Thoracic aorta (tissue), 2 donors: ENCODE data around the gene DEFB118. TPM values are rescaled to one million over a fixed set of nuclear protein-coding genes. Genes with fewer than 3 reads are reported as not detected.

ENCODE experiments used
- ATAC-seq: fragments of 150-250 bp; one replicate; pipeline ENCODE4 v1.8.0; 2017; ENCODE audit warnings: low read depth; ENCODE audit not compliant: insufficient number of reproducible peaks, low FRiP score
- DNase-seq: peaks from one replicate; pipeline ENCODE4 v3.0.0-alpha.2; 2020; ENCODE audit warnings: low spot score
- H3K27ac ChIP-seq, 2 donors: fragments of 200-600 bp; sonication (generic); 1 replicate in 1 of 2; 2 replicates in 1 of 2; pipeline ENCODE4 v1.5.1; 2016; ENCODE audit warnings: mild to moderate bottlenecking in 2 of 2, moderate library complexity in 2 of 2
- H3K27me3 ChIP-seq: fragments of 200-600 bp; sonication (generic); replicated peaks from 2 replicates; pipeline ENCODE4 v1.6.0; 2016; ENCODE audit warnings: mild to moderate bottlenecking; ENCODE audit not compliant: insufficient read depth
- H3K36me3 ChIP-seq: fragments of 200-600 bp; sonication (generic); one replicate; pipeline ENCODE4 v1.5.1; 2016
- H3K4me1 ChIP-seq, 2 donors: fragments of 200-600 bp; sonication (generic); 1 replicate in 1 of 2; 2 replicates in 1 of 2; pipeline versions ENCODE4 v1.5.1 to v1.6.0; 2016; ENCODE audit warnings: low read depth in 2 of 2, mild to moderate bottlenecking in 1 of 2; ENCODE audit not compliant: control insufficient read depth in 1 of 2
- H3K4me3 ChIP-seq: fragments of 200-600 bp; sonication (generic); 2 replicates; pipeline ENCODE4 v1.5.1; 2016; ENCODE audit warnings: mild to moderate bottlenecking
- H3K9me3 ChIP-seq: fragments of 200-600 bp; sonication (generic); 2 replicates; pipeline ENCODE4 v1.5.1; 2016
- CTCF ChIP-seq: fragments of 200-600 bp; sonication (generic); IDR thresholded peaks from one replicate; pipeline ENCODE4 v1.5.1; 2019; ENCODE audit warnings: antibody characterized with exemption
- total RNA-seq, 2 donors: library from RNA; depleted of rRNA; stranded (reverse); fragments of >200 nt; gene quantifications; one replicate each; pipeline versions ENCODE4 v1.1.0 to v1.2.3, GENCODE V29; 2016

Gene DEFB118, protein sequence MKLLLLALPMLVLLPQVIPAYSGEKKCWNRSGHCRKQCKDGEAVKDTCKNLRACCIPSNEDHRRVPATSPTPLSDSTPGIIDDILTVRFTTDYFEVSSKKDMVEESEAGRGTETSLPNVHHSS
- not detected for total RNA-seq

DNA sequence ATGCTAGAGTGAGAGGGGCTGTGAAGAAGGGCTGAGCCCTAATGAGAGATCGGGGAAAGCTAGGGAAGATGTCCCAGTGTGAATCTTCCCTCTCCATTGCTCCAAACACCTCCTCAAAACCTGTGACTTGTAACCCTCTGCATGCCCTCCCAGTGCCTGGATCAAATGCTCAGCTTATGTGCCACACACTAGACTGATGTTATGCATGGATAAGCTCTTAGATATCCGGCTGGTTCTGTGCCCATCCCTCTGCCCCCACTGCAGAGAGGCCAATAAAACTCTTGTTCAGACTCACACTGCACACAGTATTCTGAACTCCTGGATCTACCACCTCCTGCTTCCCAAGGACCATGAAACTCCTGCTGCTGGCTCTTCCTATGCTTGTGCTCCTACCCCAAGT, at the start of gene DEFB118:
TSS of gene DEFB118 (plus strand) at position 301 of the 400 bp plus-strand sequence. CDS start at position 351, 50 bp downstream.
- DNase-seq (no peak), ATAC-seq (no peak)
- Histone ChIP-seq H3K27ac (no peak within 1 kb of the TSS), H3K4me1 (no peaks in the 10 kb centered on the region), H3K4me3 (no peak within 1 kb of the TSS), H3K36me3 (no peaks in the 10 kb centered on the region), H3K9me3 (no peaks in the 10 kb centered on the region), H3K27me3 (no peaks in the 10 kb centered on the region)
- TF ChIP-seq CTCF = no peak

- no peak for TF ChIP-seq CTCF
- DNase-seq = no peak
- ATAC-seq = no peak
- no peaks in the 10 kb centered on the region for H3K4me1 ChIP-seq
- no peaks in the 10 kb centered on the region for H3K36me3 ChIP-seq
- no peaks in the 10 kb centered on the region for H3K27me3 ChIP-seq
- H3K4me3 ChIP-seq = no peak overlapping the region
- H3K27ac ChIP-seq = no peak overlapping the region
- H3K9me3 ChIP-seq = no peaks in the 10 kb centered on the region
Measured at GRCh38 chr20:31322504-31322903, 45.9 kb upstream of the DEFB118 start.

DNA sequence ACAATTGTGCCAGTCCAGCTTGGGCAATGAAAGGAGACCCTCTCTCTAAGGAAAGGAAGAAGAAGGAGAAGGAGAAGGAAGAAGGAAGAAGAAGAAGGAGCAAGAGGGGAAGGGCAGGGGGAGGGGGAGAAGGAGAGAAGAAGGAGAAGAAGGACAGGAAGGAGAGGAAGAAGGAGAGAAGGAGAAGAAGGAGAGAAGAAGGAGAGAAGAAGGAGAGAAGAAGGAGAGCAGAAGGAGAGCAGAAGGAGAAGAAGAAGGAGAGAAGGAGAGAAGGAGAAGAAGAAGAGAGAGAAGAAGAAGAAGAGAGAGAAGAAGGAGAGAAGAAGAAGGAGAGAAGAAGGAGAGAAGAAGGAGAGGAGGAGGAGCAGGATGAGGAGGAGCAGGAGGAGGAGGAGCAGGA, 37.5 kb upstream of the DEFB118 start:
- H3K4me3 ChIP-seq = no peak overlapping the region
- no peaks in the 10 kb centered on the region for H3K9me3 ChIP-seq
- no peak for DNase-seq
- H3K27me3 ChIP-seq = no peaks in the 10 kb centered on the region
- TF ChIP-seq CTCF = no peak
- H3K4me1 ChIP-seq = no peaks in the 10 kb centered on the region
- no peaks in the 10 kb centered on the region for H3K36me3 ChIP-seq
- ATAC-seq = no peak
- H3K27ac ChIP-seq = no peak overlapping the region

DNA sequence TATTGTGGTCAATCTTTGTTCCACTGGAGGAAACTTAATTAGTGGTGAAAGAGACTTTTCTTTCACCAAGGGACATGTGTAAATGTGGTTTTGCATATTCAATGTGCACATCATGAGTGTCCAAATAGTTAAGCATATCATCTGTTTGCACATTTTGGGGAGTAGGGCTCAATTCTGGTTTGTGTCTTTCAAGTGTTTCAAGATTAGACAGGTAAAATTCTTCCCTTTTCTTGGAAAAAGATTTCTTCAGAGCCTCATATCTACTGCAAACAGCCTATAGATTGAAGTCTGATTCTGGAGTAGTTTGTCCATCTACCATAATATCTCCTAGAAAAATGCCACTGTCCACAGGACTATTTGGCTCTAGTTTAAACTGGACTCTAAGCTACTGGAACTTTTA, 26.9 kb upstream of the DEFB118 start:
- H3K27ac ChIP-seq = no peak overlapping the region
- DNase-seq = no peak
- no peaks in the 10 kb centered on the region for H3K9me3 ChIP-seq
- no peak for TF ChIP-seq CTCF
- no peak overlapping the region for H3K4me3 ChIP-seq
- no peaks in the 10 kb centered on the region for H3K27me3 ChIP-seq
- no peaks in the 10 kb centered on the region for H3K4me1 ChIP-seq
- ATAC-seq = no peak
- H3K36me3 ChIP-seq = no peaks in the 10 kb centered on the region

GRCh38 chr20:31355981-31356380, 12.4 kb upstream of the DEFB118 start:
- Histone ChIP-seq H3K36me3 (no peaks in the 10 kb centered on the region), H3K27ac (no peak overlapping the region), H3K27me3 (no peaks in the 10 kb centered on the region), H3K4me1 (no peaks in the 10 kb centered on the region), H3K9me3 (no peaks in the 10 kb centered on the region), H3K4me3 (no peak overlapping the region)
- no peak for ATAC-seq
- DNase-seq = no peak
- no peak for TF ChIP-seq CTCF
